B cell (primary cell): Measurements from ENCODE around the gene LRRC72. TPM values are rescaled to one million over a fixed set of nuclear protein-coding genes. Genes with fewer than 3 reads are reported as not detected.

Experiments
- ATAC-seq: fragments of 200-7000 bp; cut with Tn5 transposase; one replicate; pipeline ENCODE4 v1.10.0; 2021; ENCODE audit warnings: low read depth, mild to moderate bottlenecking, moderate number of reproducible peaks, moderate library complexity
- CTCF ChIA-PET: fragments of 350-600 bp; sonication (Branson Sonifier 250); formaldehyde crosslinking; loops from one replicate; lab custom pipeline; 2021; ENCODE audit warnings: antibody characterized with exemption, inconsistent platforms; lab: Charles Lee
- POLR2A ChIA-PET: fragments of 350-600 bp; sonication (Branson Sonifier 250); formaldehyde crosslinking; loops from one replicate; lab custom pipeline; 2021; ENCODE audit warnings: antibody characterized with exemption; lab: Charles Lee
- DNase-seq: peaks from one replicate; pipeline ENCODE4 v3.0.0; 2013
- H2AFZ ChIP-seq: 2 replicates; pipeline ENCODE4 v1.6.1; 2012; ENCODE audit warnings: mild to moderate bottlenecking, low read depth, low read length; ENCODE audit not compliant: insufficient read depth, poor library complexity, severe bottlenecking
- H3K27ac ChIP-seq, 2 donors: 1 replicate in 1 of 2; 2 replicates in 1 of 2; pipeline ENCODE4 v1.5.1; 2012 to 2013; ENCODE audit warnings: low read length in 2 of 2, mild to moderate bottlenecking in 2 of 2, moderate library complexity in 1 of 2
- H3K27me3 ChIP-seq, 4 experiments: fragments of 200-600 bp in 1 of 4; sonication (generic) in 1 of 4; replicated peaks in 1 of 4; 1 replicate in 2 of 4; 2 replicates in 2 of 4; pipeline versions ENCODE4 v1.6.1 to v1.7.0; 2013 to 2016; ENCODE audit warnings: low read length in 3 of 4, mild to moderate bottlenecking in 2 of 4, mixed read lengths in 1 of 4, moderate library complexity in 1 of 4; ENCODE audit not compliant: insufficient read depth in 4 of 4, control insufficient read depth in 3 of 4; ENCODE audit errors: control extremely low read depth in 1 of 4
- H3K36me3 ChIP-seq, 2 experiments: replicated peaks in 1 of 2; 1 replicate in 1 of 2; 2 replicates in 1 of 2; pipeline versions ENCODE4 v1.6.1 to v1.7.1; 2013; ENCODE audit warnings: low read length in 1 of 2; ENCODE audit not compliant: insufficient read depth in 2 of 2, control insufficient read depth in 1 of 2; ENCODE audit errors: control extremely low read depth in 1 of 2, extremely low read depth in 1 of 2
- H3K4me1 ChIP-seq, 2 donors: fragments of 200-600 bp in 1 of 2; sonication (generic) in 1 of 2; 1 replicate in 1 of 2; 2 replicates in 1 of 2; pipeline versions ENCODE4 v1.5.1 to v1.6.1; 2013 to 2017; ENCODE audit warnings: low read length in 2 of 2; ENCODE audit not compliant: control insufficient read depth in 2 of 2, insufficient read depth in 2 of 2
- H3K4me2 ChIP-seq: replicated peaks from 2 replicates; pipeline ENCODE3; 2012; ENCODE audit warnings: mild to moderate bottlenecking, low read depth, low read length; ENCODE audit not compliant: poor library complexity, severe bottlenecking
- H3K4me3 ChIP-seq, 5 experiments: fragments of 200-600 bp in 1 of 5; sonication (generic) in 1 of 5; 1 replicate in 3 of 5; 2 replicates in 2 of 5; pipeline versions ENCODE4 v1.5.1 to v1.7.0; 2011 to 2016; ENCODE audit warnings: low read length in 4 of 5, mild to moderate bottlenecking in 4 of 5, low read depth in 2 of 5, control low read depth in 1 of 5, moderate library complexity in 1 of 5; ENCODE audit not compliant: insufficient read depth in 1 of 5; ENCODE audit errors: control extremely low read depth in 1 of 5, extremely low read depth in 1 of 5
- H3K79me2 ChIP-seq: fragments of 200-600 bp; sonication (generic); one replicate; pipeline ENCODE4 v1.6.0; 2016; ENCODE audit warnings: low read length; ENCODE audit not compliant: control insufficient read depth, insufficient read depth
- H3K9ac ChIP-seq: fragments of 200-600 bp; sonication (generic); 2 replicates; pipeline ENCODE4 v1.6.1; 2017; ENCODE audit warnings: mild to moderate bottlenecking, low read length, moderate library complexity
- H3K9me3 ChIP-seq, 3 donors: one replicate each; pipeline versions ENCODE4 v1.6.1 to v1.7.1; 2013; ENCODE audit warnings: low read length in 2 of 3; ENCODE audit not compliant: control insufficient read depth in 2 of 3, insufficient read depth in 1 of 3; ENCODE audit errors: control extremely low read depth in 1 of 3
- H4K20me1 ChIP-seq: 2 replicates; pipeline ENCODE4 v1.6.0; 2012; ENCODE audit warnings: mild to moderate bottlenecking, low read length; ENCODE audit not compliant: insufficient read depth, control insufficient read depth, poor library complexity, severe bottlenecking
- H3K27ac Mint-ChIP-seq: one replicate; pipeline ENCODE4 v1.8.0; 2021; ENCODE audit warnings: mixed read lengths
- H3K27me3 Mint-ChIP-seq: one replicate; pipeline ENCODE4 v1.8.0; 2021; ENCODE audit warnings: mixed read lengths
- H3K4me1 Mint-ChIP-seq: one replicate; pipeline ENCODE4 v1.8.0; 2021; ENCODE audit warnings: mixed read lengths
- H3K4me3 Mint-ChIP-seq: one replicate; pipeline ENCODE4 v1.8.0; 2021; ENCODE audit warnings: mixed read lengths
- H3K9me3 Mint-ChIP-seq: one replicate; pipeline ENCODE4 v1.8.0; 2022; ENCODE audit warnings: mixed read lengths; ENCODE audit not compliant: insufficient read depth
- CTCF ChIP-seq: fragments of 200-600 bp; IDR thresholded peaks from one replicate; pipeline ENCODE4 v1.8.0; 2022; ENCODE audit warnings: antibody characterized with exemption, mild to moderate bottlenecking
- EZH2 ChIP-seq: IDR thresholded peaks from 2 replicates; pipeline ENCODE4 v1.6.1; 2012; ENCODE audit warnings: borderline replicate concordance, low read depth, mild to moderate bottlenecking, moderate library complexity, low read length; ENCODE audit not compliant: insufficient read depth, poor library complexity, severe bottlenecking
- WGBS: methylation state at CpG from one replicate; pipeline ENCODE4 v1.1.5; 2013; ENCODE audit warnings: missing lambda C conversion rate; ENCODE audit not compliant: insufficient coverage; 5-methylcytosine and 5-hydroxymethylcytosine counted together
- intact Hi-C: fragments of 100-400 bp; cut with micrococcal nuclease; formaldehyde crosslinking; loops from one replicate; pipeline ENCODE4 v1.10.0; 2022
- polyA plus RNA-seq: library from polyadenylated mRNA; depleted of rRNA; stranded (reverse); fragments of >200 nt; gene quantifications from 2 replicates; pipeline ENCODE4 v1.2.3, GENCODE V29; 2012
- total RNA-seq, 2 donors: library from RNA; stranded (reverse); fragments of 120-200 nt in 1 of 2; gene quantifications; 1 replicate in 1 of 2; 2 replicates in 1 of 2; pipeline versions ENCODE4 v1.2.3 to v1.2.4, GENCODE V29; 2013 to 2022

LRRC72 gene
- total and polyA plus RNA-seq, 2 donors (not counting 1 experiment from before 2014, with no cell fraction given) = not detected

GRCh38 chr7:16581286-16581685 is 54.7 kb downstream of the LRRC72 start:
- DNase-seq (no peak), ATAC-seq (no peak)
- Mint-ChIP-seq H3K9me3 (no peaks in the 10 kb centered on the region), H3K4me1 (no peaks in the 10 kb centered on the region), H3K27ac (no peak overlapping the region), H3K4me3 (no peak overlapping the region), H3K27me3 (peaks cover 5% of the 10 kb centered on the region)
- Histone ChIP-seq H3K4me3 (no peak overlapping the region), H4K20me1 (no peaks in the 10 kb centered on the region), H3K79me2 (no peaks in the 10 kb centered on the region), H3K36me3 (no peaks in the 10 kb centered on the region), H2AFZ (no peak overlapping the region), H3K9me3 (peaks cover 0 to 12% (median 0%) of the 10 kb centered on the region in 3 donors), H3K9ac (no peak overlapping the region), H3K4me1 (no peaks in the 10 kb centered on the region), H3K27me3 (no peaks in the 10 kb centered on the region), H3K27ac (no peak overlapping the region), H3K4me2 (no peak overlapping the region)
- WGBS = 33% methylated on average over 1 of the region's 1 CpG
- intact Hi-C loops = no loop called here
- CTCF ChIA-PET = no interaction called here
- POLR2A ChIA-PET = no interaction called here
- no peak for TF ChIP-seq EZH2
- no peak for TF ChIP-seq CTCF

GRCh38 chr7:16583834-16584233 is 57.2 kb downstream of the LRRC72 start:
- Histone ChIP-seq H4K20me1 (no peaks in the 10 kb centered on the region), H3K79me2 (no peaks in the 10 kb centered on the region), H3K4me2 (no peak overlapping the region), H3K4me3 (no peak overlapping the region), H3K9ac (no peak overlapping the region), H3K27me3 (no peaks in the 10 kb centered on the region), H2AFZ (no peak overlapping the region), H3K27ac (no peak overlapping the region), H3K36me3 (no peaks in the 10 kb centered on the region), H3K4me1 (no peaks in the 10 kb centered on the region), H3K9me3 (peaks cover 0 to 12% (median 0%) of the 10 kb centered on the region in 3 donors)
- intact Hi-C loops = no loop called here
- ChIA-PET POLR2A (no interaction called here), CTCF (no interaction called here)
- no peak overlapping the region for H3K27ac Mint-ChIP-seq
- H3K27me3 Mint-ChIP-seq = peaks cover 5% of the 10 kb centered on the region
- no peak for DNase-seq
- 94% methylated on average over 7 of the region's 7 CpGs for WGBS
- no peak overlapping the region for H3K4me3 Mint-ChIP-seq
- ATAC-seq = no peak
- no peak for TF ChIP-seq EZH2
- no peak for TF ChIP-seq CTCF
- H3K9me3 Mint-ChIP-seq = no peaks in the 10 kb centered on the region
- no peaks in the 10 kb centered on the region for H3K4me1 Mint-ChIP-seq
